ENCODE data around the gene WDHD1.

DNA sequence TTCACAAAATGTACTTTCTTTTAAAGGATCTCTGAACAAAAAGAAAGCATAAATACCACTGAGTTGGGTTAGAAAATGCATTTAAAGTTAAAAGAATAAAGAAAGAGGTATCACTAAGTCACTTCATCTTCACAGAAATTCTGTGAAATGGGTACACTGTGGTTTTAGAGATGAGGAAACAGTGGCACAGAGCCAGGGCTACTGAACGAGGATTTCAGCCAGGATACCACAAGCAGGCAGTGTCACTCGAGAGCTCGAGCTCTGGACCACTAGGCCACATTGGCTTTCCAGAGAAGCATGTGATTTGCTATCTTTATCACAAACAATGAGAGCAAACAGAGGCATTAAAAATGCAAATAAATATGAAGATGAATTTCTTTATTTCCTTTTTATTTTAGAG lies 51.0 kb downstream of the WDHD1 start:
- TF ChIP-seq POLR2A (IDR thresholded peaks at IDR 0.05; ENCODE audit: low read depth, low read length) (no peak), POLR2AphosphoS5 (IDR thresholded peaks at IDR 0.05; ENCODE audit: low read depth, low read length) (no peak), TAF1 (IDR thresholded peaks at IDR 0.05; ENCODE audit: borderline replicate concordance, low read depth, low read length) (no peak)
